GM12875 (cell line): ENCODE results near the gene NPBWR2.
A peak's percentile ranks its signal among the peaks of the same experiment; 100 is the strongest.

Source experiments
- H3K4me3 ChIP-seq: one replicate; pipeline ENCODE4 v1.5.1; 2011; ENCODE audit warnings: low read depth, low read length, control low read depth
- CTCF ChIP-seq: IDR thresholded peaks from 2 replicates; pipeline ENCODE4 v1.5.1; 2011; ENCODE audit warnings: low read depth, mild to moderate bottlenecking, control low read depth, inconsistent platforms, low read length, moderate library complexity, borderline replicate concordance; ENCODE audit not compliant: insufficient read depth

NPBWR2 gene

GRCh38 chr20:64062276-64062595 lies 45.1 kb downstream of the NPBWR2 start:
- H3K4me3 ChIP-seq: no peak overlapping the region
- no peak for TF ChIP-seq CTCF

DNA sequence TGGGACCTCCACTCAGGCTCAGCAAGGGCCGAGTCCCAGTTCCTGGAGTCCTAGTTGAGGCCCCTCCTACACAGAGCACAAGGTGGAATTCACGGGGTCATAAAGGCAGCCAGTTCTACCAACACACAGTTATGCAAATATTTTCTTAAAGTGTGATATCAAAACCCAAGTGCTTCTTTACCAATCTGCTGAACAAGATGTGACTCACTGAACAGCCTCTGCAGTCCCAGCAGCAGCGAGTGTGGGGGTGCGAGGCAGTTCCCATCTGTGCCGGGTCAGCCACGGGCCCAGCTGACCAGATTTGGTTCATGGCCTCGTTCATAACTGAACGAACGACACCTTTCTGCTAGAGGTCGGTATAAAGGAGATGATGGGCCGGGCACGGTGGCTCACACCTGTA lies 48.8 kb downstream of the NPBWR2 start:
- no peak overlapping the region for H3K4me3 ChIP-seq
- no peak for TF ChIP-seq CTCF

- no peak overlapping the region for H3K4me3 ChIP-seq
- TF ChIP-seq CTCF: peak; percentile 95
Observed at GRCh38 chr20:64057628-64058498, 49.5 kb downstream of the NPBWR2 start.

DNA sequence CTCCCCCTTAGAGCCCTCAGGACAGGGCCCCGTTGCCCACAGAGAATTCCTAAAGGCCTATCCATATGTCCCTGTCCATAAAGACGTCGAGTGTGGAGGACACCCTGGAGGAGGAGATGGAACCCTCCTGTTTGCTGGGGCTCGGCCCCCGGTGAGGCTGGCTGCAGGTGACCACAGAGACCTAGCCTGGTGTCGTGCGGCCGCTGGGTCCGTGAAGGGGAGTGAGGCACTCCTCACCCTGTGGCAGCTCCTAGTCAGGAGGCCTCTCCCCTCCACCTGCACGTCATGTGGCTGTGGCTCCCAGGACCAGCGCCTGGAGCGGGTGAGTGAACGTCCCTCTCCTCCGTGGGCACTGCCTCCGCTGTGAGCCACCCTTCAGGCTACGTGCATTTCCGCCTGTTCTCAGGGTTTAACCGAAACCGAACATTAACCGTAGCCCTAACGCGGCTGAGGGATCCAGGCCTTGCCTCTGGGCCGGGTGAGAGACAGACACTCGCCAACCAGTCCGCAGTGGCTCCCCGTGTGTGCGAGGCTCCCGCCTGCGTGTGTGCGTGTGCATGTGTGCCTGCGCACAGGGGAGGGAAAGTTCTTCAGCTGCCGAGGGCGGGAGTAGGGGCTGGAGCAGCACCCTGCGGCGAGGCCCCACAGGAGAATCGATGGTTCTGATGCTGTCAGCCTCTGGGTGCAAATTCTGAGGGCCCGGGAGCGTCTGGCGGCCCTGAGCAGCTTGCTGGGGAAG lies 50.3 kb downstream of the NPBWR2 start:
- TF ChIP-seq CTCF: no peak
- no peak overlapping the region for H3K4me3 ChIP-seq

DNA sequence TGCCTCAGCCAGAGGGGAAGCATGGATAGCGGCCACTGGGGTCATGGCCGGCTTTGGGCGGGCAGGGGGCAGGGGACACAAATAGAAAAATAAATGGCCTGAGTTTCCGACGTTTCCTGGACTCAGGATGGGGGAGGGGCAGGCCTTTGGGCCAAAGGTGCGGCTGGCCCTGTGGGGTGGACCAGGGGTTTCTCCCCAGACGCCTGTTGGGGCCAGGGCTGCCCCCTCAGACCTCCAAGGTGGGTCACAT lies 50.8 kb downstream of the NPBWR2 start:
- no peak for TF ChIP-seq CTCF
- H3K4me3 ChIP-seq: no peak overlapping the region

GRCh38 chr20:64055893-64056638 lies 51.3 kb downstream of the NPBWR2 start:
- no peak for TF ChIP-seq CTCF
- no peak overlapping the region for H3K4me3 ChIP-seq
